ENCODE data around the gene ANGPTL3. TPM values are rescaled to one million over a fixed set of nuclear protein-coding genes. Genes with fewer than 3 reads are reported as not detected.

Gene ANGPTL3, protein sequence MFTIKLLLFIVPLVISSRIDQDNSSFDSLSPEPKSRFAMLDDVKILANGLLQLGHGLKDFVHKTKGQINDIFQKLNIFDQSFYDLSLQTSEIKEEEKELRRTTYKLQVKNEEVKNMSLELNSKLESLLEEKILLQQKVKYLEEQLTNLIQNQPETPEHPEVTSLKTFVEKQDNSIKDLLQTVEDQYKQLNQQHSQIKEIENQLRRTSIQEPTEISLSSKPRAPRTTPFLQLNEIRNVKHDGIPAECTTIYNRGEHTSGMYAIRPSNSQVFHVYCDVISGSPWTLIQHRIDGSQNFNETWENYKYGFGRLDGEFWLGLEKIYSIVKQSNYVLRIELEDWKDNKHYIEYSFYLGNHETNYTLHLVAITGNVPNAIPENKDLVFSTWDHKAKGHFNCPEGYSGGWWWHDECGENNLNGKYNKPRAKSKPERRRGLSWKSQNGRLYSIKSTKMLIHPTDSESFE
- not detected in 2 replicates for total RNA-seq

GRCh38 chr1:62597281-62597680, at the start of gene ANGPTL3:
Gene ANGPTL3, plus strand, starts transcription at chr1:62597520. Its CDS starts 47 bp downstream, at chr1:62597567.

Other genes with a start within 250 kb of the ANGPTL3 start
- gene USP1, start 160.5 kb upstream of the ANGPTL3 start, total RNA-seq = 12.5 and 23.7 TPM in 2 replicates
- 42.4 and 68.0 TPM in 2 replicates for gene DOCK7, start 90.9 kb downstream of the ANGPTL3 start, total RNA-seq
- gene ATG4C, start 186.6 kb downstream of the ANGPTL3 start, total RNA-seq = 4.1 and 6.6 TPM in 2 replicates